ENCODE data around the gene G6PC2. TPM values are rescaled to one million over a fixed set of nuclear protein-coding genes. Genes with fewer than 3 reads are reported as not detected.

Gene G6PC2
- total RNA-seq, 1 donor from 2014 or later: not detected

DNA sequence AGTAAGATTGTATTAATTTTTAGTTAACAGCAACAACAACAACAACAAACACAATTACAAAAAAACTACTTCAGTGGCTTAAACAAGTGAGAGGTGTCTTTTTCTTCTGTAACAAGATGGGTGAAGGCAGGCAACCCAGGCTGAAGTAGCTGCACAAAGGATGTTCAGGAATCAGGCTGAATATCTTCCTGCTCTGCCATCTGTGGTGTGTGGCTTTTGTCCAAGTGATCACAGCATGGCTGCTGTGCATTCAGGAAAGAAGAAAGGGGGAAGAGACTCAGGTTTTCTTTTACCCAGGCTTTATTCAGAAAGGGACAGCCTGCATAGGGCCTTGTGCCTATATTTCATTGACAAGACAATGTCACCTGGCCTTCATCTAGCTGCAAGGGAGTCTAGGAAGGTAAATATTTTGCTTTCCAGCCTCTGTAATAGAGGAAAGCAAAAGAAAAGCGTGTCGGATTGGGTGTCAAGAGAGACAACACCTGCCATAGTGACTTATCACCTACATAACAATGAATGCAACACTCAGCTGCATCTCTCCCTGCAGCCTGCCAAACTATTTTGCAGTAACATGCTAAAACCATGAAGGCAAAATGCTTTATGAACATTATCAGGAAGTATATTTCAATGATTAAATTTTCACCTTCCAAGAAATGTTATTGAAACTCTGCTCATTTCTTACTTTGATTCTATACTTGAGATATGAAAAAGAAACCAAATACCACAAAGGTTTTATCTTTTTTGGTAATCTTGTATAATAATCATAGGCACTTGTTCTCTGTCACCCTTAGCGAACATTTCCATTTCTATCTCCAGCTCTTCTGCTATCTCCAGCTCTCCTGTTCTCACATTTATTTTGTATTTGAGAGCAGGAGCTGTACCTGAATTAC, 14.6 kb downstream of the G6PC2 start:
- intact Hi-C loops (cut with DNase I): no loop called here
- H3K4me1 ChIP-seq: peaks cover 7% of the 10 kb centered on the region
- no peak for TF ChIP-seq CTCF (IDR thresholded peaks at IDR 0.05)
- no peaks in the 10 kb centered on the region for H3K9me3 ChIP-seq
- no peak overlapping the region for H3K4me3 ChIP-seq
- no peak overlapping the region for H3K27ac ChIP-seq
- DNase-seq (no peak), ATAC-seq (no peak)
- H3K27me3 ChIP-seq (ENCODE audit: low read depth): peaks cover 11% of the 10 kb centered on the region
- no peaks in the 10 kb centered on the region for H3K36me3 ChIP-seq

- H3K4me3 ChIP-seq: no peak overlapping the region
- no peak overlapping the region for H3K27ac ChIP-seq
- intact Hi-C loops (cut with DNase I): no loop called here
- peaks cover 7% of the 10 kb centered on the region for H3K4me1 ChIP-seq
- no peaks in the 10 kb centered on the region for H3K9me3 ChIP-seq
- ATAC-seq: no peak
- TF ChIP-seq CTCF (IDR thresholded peaks at IDR 0.05): no peak
- no peak for DNase-seq
- peaks cover 11% of the 10 kb centered on the region for H3K27me3 ChIP-seq (ENCODE audit: low read depth)
- H3K36me3 ChIP-seq: no peaks in the 10 kb centered on the region
Observed at GRCh38 chr2:168916331-168916675, 15.2 kb downstream of the G6PC2 start.

DNA sequence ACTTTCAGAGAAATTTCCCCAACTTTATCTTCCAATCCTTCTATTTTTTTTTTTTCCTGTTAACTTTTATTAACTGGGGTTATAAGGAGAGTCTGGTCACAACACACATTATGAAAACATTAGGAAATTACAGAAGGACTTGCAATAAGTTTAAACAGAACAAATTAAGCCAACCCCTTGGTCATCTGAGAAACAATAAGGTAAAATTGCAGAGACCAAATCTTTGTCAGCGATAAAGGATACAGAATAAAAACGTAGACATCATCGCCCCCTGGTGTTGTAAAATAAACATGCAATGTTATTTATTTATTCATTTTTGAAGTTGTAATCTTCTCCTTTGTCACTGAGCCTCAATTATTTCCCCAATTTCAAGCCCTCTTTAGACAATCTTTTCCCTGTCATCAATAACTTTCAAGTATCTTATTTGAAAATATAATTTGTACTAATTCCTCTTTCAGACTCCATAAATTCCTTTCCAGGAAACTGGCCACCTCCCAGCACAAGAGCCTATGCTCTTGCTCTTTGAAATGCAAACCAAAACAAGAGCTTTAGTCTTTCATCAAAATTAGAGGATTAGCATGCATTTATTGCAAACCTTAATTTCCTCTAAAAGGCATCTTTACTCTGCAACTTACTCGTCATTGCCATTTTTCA, 19.5 kb downstream of the G6PC2 start:
- peak; percentile 62 for TF ChIP-seq CTCF (IDR thresholded peaks at IDR 0.05)
- ATAC-seq: no peak
- intact Hi-C loops (cut with DNase I): loop anchor here (10.0 kb wide), 2 partner anchors 146 to 576 kb away; no protein-coding TSS in a partner anchor
- Histone ChIP-seq H3K27me3 (ENCODE audit: low read depth) (peaks cover 4% of the 10 kb centered on the region), H3K9me3 (no peaks in the 10 kb centered on the region), H3K36me3 (no peaks in the 10 kb centered on the region), H3K4me3 (no peak overlapping the region), H3K4me1 (no peaks in the 10 kb centered on the region), H3K27ac (no peak overlapping the region)
- no peak for DNase-seq

DNA sequence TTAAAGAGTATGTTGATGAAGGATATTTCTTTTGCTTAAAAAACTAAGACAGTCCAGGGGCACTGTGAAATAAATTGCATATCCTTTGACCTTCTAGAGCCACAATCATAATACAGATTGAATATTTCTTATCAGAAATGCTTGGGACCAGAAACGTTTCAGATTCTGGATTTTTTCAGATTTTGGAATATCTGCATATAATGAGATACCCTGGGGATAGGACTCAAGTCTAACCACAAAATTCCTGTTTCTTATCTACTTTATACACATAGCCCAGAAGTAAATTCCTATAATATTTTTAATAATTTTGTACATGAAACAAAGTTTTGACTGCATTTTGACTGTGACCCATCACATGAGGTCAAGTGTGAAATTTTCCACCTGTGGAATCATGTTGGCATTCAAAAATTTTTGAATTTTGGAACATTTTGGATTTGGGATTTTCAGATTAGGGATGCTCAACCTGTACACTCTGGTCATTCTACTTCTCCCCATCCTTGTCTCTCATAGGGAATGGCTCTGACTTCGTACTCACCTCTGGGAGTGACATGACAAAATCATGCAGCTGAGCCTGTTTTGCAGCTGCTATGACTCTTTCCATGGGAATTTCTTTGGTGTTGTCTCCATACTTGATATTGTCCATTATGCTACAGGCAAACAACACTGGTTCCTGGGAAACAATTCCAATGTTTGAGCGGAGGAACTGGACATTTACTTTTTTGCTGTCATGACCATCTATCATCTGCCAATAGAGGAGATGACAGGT, 25.7 kb downstream of the G6PC2 start:
- H3K27me3 ChIP-seq (ENCODE audit: low read depth): no peaks in the 10 kb centered on the region
- H3K4me3 ChIP-seq: no peak overlapping the region
- TF ChIP-seq CTCF (IDR thresholded peaks at IDR 0.05): no peak
- no peaks in the 10 kb centered on the region for H3K9me3 ChIP-seq
- no peak overlapping the region for H3K27ac ChIP-seq
- intact Hi-C loops (cut with DNase I): loop anchor here (10.0 kb wide), 2 partner anchors 152 to 582 kb away; no protein-coding TSS in a partner anchor
- H3K36me3 ChIP-seq: no peaks in the 10 kb centered on the region
- no peaks in the 10 kb centered on the region for H3K4me1 ChIP-seq
- ATAC-seq (no peak), DNase-seq (no peak)

GRCh38 chr2:168928113-168928831, 27.2 kb downstream of the G6PC2 start:
- ATAC-seq (no peak), DNase-seq (no peak)
- Histone ChIP-seq H3K9me3 (no peaks in the 10 kb centered on the region), H3K4me3 (no peak overlapping the region), H3K4me1 (no peaks in the 10 kb centered on the region), H3K36me3 (no peaks in the 10 kb centered on the region), H3K27ac (no peak overlapping the region), H3K27me3 (ENCODE audit: low read depth) (no peaks in the 10 kb centered on the region)
- no peak for TF ChIP-seq CTCF (IDR thresholded peaks at IDR 0.05)
- intact Hi-C loops (cut with DNase I): loop anchor here (10.0 kb wide), 2 partner anchors 153 to 583 kb away; no protein-coding TSS in a partner anchor
